Gastroesophageal sphincter (tissue), 4 donors: ENCODE results near the gene TTBK2. TPM values are rescaled to one million over a fixed set of nuclear protein-coding genes. Genes with fewer than 3 reads are reported as not detected.

Experiments
- ATAC-seq: fragments of 150-250 bp; one replicate; pipeline ENCODE4 v1.9.1; 2016; ENCODE audit warnings: mild to moderate bottlenecking, moderate library complexity
- H3K27ac ChIP-seq, 4 donors: fragments of 200-600 bp; sonication (generic) in 3 of 4; 1 replicate in 3 of 4; 2 replicates in 1 of 4; pipeline ENCODE4 v1.5.1; 2016 to 2019
- H3K27me3 ChIP-seq: fragments of 200-600 bp; sonication (generic); one replicate; pipeline ENCODE4 v1.5.1; 2019
- H3K36me3 ChIP-seq, 2 donors: fragments of 200-600 bp; sonication (generic); one replicate each; pipeline ENCODE4 v1.5.1; 2019; ENCODE audit warnings: control low read depth in 1 of 2
- H3K4me1 ChIP-seq, 3 donors: fragments of 200-600 bp; sonication (generic); 1 replicate in 2 of 3; 2 replicates in 1 of 3; pipeline ENCODE4 v1.5.1; 2016 to 2019; ENCODE audit warnings: control low read depth in 2 of 3
- H3K4me3 ChIP-seq, 2 donors: fragments of 200-600 bp; sonication (generic); one replicate each; pipeline ENCODE4 v1.5.1; 2019; ENCODE audit warnings: mild to moderate bottlenecking in 1 of 2, moderate library complexity in 1 of 2
- H3K9me3 ChIP-seq, 3 donors: fragments of 200-600 bp; sonication (generic); one replicate each; pipeline ENCODE4 v1.5.1; 2017 to 2019; ENCODE audit warnings: control low read depth in 2 of 3
- CTCF ChIP-seq, 4 experiments: fragments of 200-600 bp in 2 of 4; fragments of 450-650 bp in 2 of 4; sonication (generic) in 1 of 4; IDR thresholded peaks; one replicate each; pipeline ENCODE4 v1.5.1; 2017 to 2019; ENCODE audit warnings: antibody characterized with exemption in 4 of 4, mild to moderate bottlenecking in 2 of 4, moderate library complexity in 2 of 4
- EP300 ChIP-seq: sonication (generic); formaldehyde crosslinking; IDR thresholded peaks from one replicate; pipeline ENCODE4 v1.6.1; 2017; ENCODE audit warnings: antibody characterized with exemption, mild to moderate bottlenecking
- POLR2A ChIP-seq, 2 donors: fragments of 450-650 bp; IDR thresholded peaks; one replicate each; pipeline ENCODE4 v1.6.1; 2017; ENCODE audit warnings: antibody characterized with exemption in 2 of 2, mild to moderate bottlenecking in 2 of 2, moderate library complexity in 1 of 2
- POLR2AphosphoS5 ChIP-seq: sonication (generic); formaldehyde crosslinking; IDR thresholded peaks from one replicate; pipeline ENCODE4 v1.6.1; 2017; ENCODE audit warnings: antibody characterized with exemption
- WGBS, 2 donors: methylation state at CpG; one replicate each; pipeline ENCODE4 v1.1.5; 2018; ENCODE audit warnings: low coverage in 1 of 2; 5-methylcytosine and 5-hydroxymethylcytosine counted together
- total RNA-seq, 4 donors: library from RNA; depleted of rRNA; stranded (reverse); fragments of >200 nt; gene quantifications; one replicate each; pipeline ENCODE4 v1.1.0, GENCODE V29; 2016

TTBK2 gene
- total RNA-seq, 4 donors from 2014 or later, result 21.2 to 24.4 (median 23.2) TPM

DNA sequence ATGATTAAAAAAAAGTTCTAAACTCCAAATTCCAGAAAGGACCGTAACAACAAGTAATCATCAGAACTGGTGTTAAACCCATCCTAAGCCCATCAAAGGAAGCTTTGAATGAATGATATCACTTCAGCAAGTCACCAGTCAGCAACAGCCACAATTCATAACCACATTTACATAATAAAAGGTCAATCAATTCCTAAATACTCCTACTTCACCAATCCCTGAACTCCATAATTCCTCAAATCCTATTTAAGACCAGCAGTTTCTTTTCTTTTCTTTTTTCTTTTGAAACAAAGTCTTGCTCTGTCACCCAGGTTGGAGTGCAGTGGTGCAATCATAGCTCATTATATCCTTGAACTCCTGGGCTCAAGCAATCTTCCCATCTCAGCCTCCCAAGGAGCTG is 40.5 kb downstream of the TTBK2 start:
- no peak for ATAC-seq
- no peaks in the 10 kb centered on the region for H3K27me3 ChIP-seq
- WGBS, 2 donors, result 87 to 100% methylated on average over 1 of the region's 1 CpG
- TF ChIP-seq CTCF (IDR thresholded peaks at IDR 0.05) (no peak), POLR2AphosphoS5 (no peak), POLR2A (IDR thresholded peaks at IDR 0.05) (no peak), EP300 (no peak)
- peaks cover 0 to 17% (median 0%) of the 10 kb centered on the region in 3 donors for H3K4me1 ChIP-seq
- H3K4me3 ChIP-seq, result no peak overlapping the region
- no peaks in the 10 kb centered on the region for H3K36me3 ChIP-seq
- H3K9me3 ChIP-seq, result no peaks in the 10 kb centered on the region
- no peak overlapping the region for H3K27ac ChIP-seq

GRCh38 chr15:42879443-42879842 is 41.1 kb downstream of the TTBK2 start:
- no peak for ATAC-seq
- Histone ChIP-seq H3K36me3 (no peaks in the 10 kb centered on the region), H3K4me1 (peaks cover 0 to 17% (median 0%) of the 10 kb centered on the region in 3 donors), H3K4me3 (no peak overlapping the region), H3K9me3 (no peaks in the 10 kb centered on the region), H3K27me3 (no peaks in the 10 kb centered on the region), H3K27ac (no peak overlapping the region)
- WGBS, 2 donors, result 83% methylated on average over 2 to 4 of the region's 4 CpGs
- no peak for TF ChIP-seq CTCF (IDR thresholded peaks at IDR 0.05)
- TF ChIP-seq POLR2A (IDR thresholded peaks at IDR 0.05), result no peak

- H3K9me3 ChIP-seq, result no peaks in the 10 kb centered on the region
- no peak for TF ChIP-seq POLR2A (IDR thresholded peaks at IDR 0.05)
- no peak for TF ChIP-seq EP300
- no peak for TF ChIP-seq CTCF (IDR thresholded peaks at IDR 0.05)
- TF ChIP-seq POLR2AphosphoS5, result no peak
- no peak overlapping the region for H3K4me3 ChIP-seq
- H3K36me3 ChIP-seq, result peaks cover 0 to 3% of the 10 kb centered on the region in 2 donors
- no peaks in the 10 kb centered on the region for H3K27me3 ChIP-seq
- no peak overlapping the region for H3K27ac ChIP-seq
- peaks cover 0 to 17% (median 0%) of the 10 kb centered on the region in 3 donors for H3K4me1 ChIP-seq
- ATAC-seq, result no peak
Observed at GRCh38 chr15:42876224-42876623, 44.4 kb downstream of the TTBK2 start.

- Histone ChIP-seq H3K27me3 (no peaks in the 10 kb centered on the region), H3K4me3 (no peak overlapping the region), H3K4me1 (peaks cover 0 to 4% (median 0%) of the 10 kb centered on the region in 3 donors), H3K9me3 (no peaks in the 10 kb centered on the region), H3K27ac (no peak overlapping the region), H3K36me3 (peaks cover 0 to 18% of the 10 kb centered on the region in 2 donors)
- no peak for ATAC-seq
- TF ChIP-seq EP300 (no peak), POLR2AphosphoS5 (no peak), CTCF (IDR thresholded peaks at IDR 0.05) (no peak), POLR2A (IDR thresholded peaks at IDR 0.05) (no peak)
- 100% methylated on average over 1 of the region's 2 CpGs; no CpG with 5 or more reads in 1 of the 2 donors for WGBS, 2 donors
Observed at GRCh38 chr15:42868683-42869082, 51.9 kb downstream of the TTBK2 start.

- no peak for ATAC-seq
- H3K9me3 ChIP-seq, result no peaks in the 10 kb centered on the region
- no peak overlapping the region for H3K27ac ChIP-seq
- H3K27me3 ChIP-seq, result no peaks in the 10 kb centered on the region
- H3K4me3 ChIP-seq, result no peak overlapping the region
- peaks cover 0 to 4% of the 10 kb centered on the region in 2 donors for H3K36me3 ChIP-seq
- 20 to 34% methylated on average over 1 to 2 of the region's 2 CpGs for WGBS, 2 donors
- TF ChIP-seq CTCF (IDR thresholded peaks at IDR 0.05) (no peak), POLR2A (IDR thresholded peaks at IDR 0.05) (no peak), POLR2AphosphoS5 (no peak), EP300 (no peak)
- peaks cover 0 to 18% (median 8%) of the 10 kb centered on the region in 3 donors for H3K4me1 ChIP-seq
Observed at GRCh38 chr15:42863572-42864239, 56.9 kb downstream of the TTBK2 start.
